Body of pancreas (tissue), 4 donors: Measurements from ENCODE around the gene ITGA1.

Experiments used
- CTCF ChIP-seq, 7 experiments: fragments of 450-650 bp in 4 of 7; fragments of 200-600 bp in 3 of 7; sonication (generic) in 3 of 7; IDR thresholded peaks; one replicate each; pipeline ENCODE4 v1.5.1; 2016 to 2019; ENCODE audit warnings: antibody characterized with exemption in 7 of 7
- POLR2A ChIP-seq, 3 donors: fragments of 450-650 bp; IDR thresholded peaks; one replicate each; pipeline ENCODE4 v1.6.1; 2016; ENCODE audit warnings: antibody characterized with exemption in 3 of 3, mild to moderate bottlenecking in 2 of 3

- TF ChIP-seq CTCF (IDR thresholded peaks at IDR 0.05), result no peak
- TF ChIP-seq POLR2A (IDR thresholded peaks at IDR 0.05), result no peak
Measured at GRCh38 chr5:52990528-52990925, 202.8 kb downstream of the ITGA1 start.
